SK-N-DZ (cell line): ENCODE data around the gene BAD.

Experiments
- DNase-seq: peaks from one replicate; pipeline ENCODE4 v3.0.0-alpha.2; 2015; ENCODE audit warnings: low spot score

The BAD gene

DNA sequence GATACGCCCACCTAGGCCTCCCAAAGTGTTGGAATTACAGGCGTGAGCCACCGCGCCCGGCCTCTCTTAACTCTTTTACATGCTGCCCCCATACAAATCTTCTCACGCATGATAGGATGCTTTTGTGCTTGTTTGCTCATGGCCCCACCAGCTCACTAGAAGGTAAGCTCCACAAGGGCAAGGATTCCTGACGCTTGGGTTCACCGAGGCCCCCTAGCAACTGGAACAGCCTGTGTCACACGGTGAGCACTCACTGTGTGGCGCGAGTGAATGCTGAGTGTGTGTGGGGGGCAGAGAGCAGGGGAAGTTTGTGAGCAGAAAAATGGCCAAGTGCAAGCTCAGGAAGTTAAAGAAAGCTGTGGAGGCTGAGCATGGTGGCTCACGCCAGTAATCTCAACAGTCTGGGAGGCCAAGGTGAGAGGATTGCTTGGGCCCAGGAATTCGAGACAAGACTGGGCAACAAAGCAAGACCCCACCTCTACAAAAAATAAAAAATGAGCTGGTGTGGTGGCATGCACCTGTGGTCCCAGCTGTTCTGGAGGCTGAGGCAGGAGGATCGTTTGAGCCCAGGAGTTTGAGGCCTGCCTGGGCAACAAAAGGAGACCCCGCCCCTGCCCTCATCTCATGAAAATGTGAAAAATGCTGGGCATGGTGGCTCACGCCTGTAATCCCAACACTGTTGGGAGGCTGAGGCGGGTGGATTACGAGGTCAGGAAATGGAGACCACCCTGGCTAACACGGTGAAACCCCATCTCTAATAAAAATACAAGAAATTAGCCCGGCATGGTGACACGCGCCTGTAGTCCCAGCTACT, 2.3 kb downstream of the BAD start:
- DNase-seq, result no peak

DNA sequence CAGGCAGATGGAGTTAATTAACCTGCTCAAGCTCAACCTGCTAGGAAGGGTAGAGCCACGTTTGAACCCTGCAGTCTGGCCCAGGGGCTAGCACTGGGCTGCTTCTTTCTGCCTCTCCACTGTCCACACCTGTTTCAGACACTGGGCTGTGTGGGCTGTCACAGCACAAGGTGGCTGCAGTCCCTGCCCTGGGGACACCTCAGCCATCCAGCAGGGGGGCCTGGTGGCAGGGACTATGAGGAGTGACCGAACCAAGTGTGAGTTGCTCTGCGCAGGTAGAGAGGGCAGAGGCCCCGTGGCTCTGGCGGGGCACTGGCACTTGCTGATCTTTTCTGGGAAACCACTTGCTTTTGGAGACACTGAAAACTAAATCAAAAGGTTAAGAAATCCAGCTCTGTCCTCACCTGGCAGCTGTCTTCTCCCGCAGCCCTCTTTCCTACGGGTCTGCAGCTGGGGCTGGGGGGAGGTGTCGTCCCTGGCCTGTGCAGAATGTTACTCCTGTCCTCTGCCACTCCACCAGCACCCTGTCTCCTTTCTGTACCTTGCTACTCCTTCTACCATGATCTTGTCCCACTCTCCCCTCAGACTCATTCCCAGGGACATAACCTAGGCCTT, 5.8 kb downstream of the BAD start:
- no peak for DNase-seq

DNA sequence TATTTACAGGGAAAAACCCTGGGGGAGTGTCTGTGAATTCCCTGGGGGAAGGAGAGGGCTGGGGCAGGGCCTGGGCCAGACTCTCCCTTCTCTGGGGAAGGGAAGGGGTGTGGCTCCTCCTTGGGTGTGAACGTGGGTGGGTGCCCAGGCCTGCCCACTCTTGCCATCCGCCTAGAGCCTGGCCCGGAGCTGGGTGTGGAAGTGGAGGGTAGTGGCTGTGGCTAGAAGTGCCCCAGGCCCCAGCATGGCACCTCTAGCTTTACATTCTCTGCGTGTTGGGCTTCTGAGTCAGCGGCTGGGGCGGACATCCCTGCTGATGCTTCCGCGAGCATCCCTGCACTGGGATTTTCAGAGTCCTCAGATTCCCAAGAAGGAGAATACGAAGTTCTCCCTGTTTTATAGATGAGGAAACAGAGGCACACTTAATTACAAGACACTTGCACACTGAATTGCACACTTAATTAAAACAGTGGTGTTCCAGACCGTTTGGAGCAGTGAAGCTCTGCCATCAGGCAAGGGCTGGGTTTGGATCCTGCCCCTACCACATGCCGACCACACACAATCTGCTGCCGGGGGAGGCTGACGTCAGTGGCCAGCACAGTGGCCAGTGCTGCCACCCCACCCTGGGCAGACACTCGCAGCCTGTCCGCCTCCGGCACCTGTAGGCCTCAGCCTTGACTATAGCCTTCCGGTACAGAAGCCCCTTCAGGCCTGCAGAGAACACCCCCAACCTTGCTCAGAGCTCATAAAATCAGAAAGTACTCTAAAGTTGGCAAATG, 7.6 kb downstream of the BAD start:
- no peak for DNase-seq

- DNase-seq, result no peak
These were observed 8.6 kb downstream of the BAD start for GRCh38 chr11:64275841-64276240.

DNA sequence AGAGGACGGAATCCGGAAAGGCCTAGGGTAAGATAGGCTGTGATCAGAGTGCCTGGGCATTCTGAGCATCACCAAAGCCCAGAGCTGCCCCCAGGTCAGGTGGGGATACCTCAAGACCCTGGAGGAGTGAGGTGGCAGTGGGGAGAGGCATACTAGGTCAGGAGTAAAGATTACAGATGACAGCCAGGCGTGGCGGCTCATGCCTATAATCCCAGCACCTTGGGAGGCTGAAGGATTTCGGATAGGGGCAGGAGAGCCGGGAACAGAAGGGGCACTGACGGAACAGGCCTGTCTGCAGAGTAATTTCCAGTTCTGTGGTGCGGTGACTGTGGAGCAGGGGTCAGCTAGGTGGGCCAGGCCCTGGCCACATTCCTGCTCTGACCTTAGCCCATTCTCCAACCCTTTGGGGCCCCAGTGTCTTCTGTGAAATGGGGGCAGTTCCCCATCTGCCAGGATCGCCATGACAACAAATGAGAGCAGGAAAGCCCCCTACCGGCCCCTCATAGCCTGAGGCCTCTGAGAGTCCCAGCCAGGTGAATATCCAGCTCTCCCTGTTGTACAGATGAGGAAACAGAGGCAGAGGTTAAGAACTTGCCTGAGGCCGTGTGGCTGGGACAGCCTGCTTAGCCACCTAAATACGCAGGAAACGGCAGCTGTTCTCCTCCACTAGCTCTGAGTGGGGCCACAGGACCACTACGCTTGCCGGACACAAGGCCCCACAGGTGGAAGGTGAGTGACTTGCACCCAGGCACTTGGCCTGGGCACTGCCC, 9.2 kb downstream of the BAD start:
- DNase-seq, result no peak

GRCh38 chr11:64269540-64270220, 14.8 kb downstream of the BAD start:
- DNase-seq, result peak; percentile 100

DNA sequence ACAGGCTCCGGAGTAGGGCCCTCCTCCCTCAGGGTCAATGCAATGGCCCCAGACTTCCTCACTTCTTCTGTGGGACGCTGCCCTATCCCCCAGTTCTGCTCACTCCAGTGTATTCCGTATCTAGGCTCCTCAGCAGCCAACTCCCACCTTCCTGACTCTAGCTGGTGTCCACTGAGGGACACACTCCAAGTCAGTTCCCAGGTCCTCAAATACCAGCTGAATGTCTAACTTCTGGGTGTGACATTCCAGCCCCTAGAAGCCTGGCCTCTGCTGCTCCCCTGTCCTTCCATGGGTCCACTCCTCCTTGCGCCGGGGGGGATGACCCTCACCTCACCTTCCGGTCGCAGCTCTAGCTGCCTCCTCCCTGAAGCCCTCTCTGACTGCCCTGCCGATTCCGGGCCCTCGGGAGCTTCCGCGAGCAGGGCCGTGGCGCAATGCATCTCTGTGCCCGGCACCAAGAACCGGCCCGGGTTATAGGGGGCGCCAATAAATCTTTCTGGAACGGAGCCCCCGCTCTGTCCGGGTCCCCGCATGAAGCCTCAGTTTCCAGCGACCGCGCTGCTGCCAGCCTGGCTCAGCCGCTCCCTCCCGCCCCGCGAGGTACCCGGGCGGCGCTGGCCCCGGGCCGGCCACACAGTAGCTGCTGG, 15.4 kb downstream of the BAD start:
- peak; percentile 46 for DNase-seq

- peak; percentile 63 for DNase-seq
These were observed 16.2 kb downstream of the BAD start for GRCh38 chr11:64268025-64268892.

GRCh38 chr11:64267207-64267945, 17.1 kb downstream of the BAD start:
- DNase-seq, result no peak

DNA sequence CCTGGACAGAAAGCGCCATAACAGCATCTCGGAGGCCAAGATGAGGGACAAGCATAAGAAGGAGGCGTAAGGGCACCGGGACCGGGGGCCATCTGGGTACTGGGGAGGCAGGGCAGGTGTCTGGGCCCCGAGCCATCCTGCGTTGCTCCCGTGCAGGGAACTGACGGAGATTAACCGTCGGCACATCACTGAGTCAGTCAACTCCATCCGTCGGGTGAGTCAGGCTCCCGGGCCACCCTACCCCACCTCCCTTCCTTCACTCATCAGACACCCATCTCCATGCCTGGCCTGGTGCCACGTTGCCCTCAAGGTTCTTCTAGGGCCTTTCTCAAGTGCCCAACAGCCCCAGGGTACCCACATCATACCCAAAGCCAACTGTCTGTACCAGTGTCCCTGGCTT, 18.1 kb downstream of the BAD start:
- no peak for DNase-seq

GRCh38 chr11:64265176-64266160, 19.0 kb downstream of the BAD start:
- no peak for DNase-seq

GRCh38 chr11:64264371-64264852, 20.1 kb downstream of the BAD start:
- peak; percentile 79 for DNase-seq

- no peak for DNase-seq
These were observed 20.5 kb downstream of the BAD start for GRCh38 chr11:64263947-64264317.

DNA sequence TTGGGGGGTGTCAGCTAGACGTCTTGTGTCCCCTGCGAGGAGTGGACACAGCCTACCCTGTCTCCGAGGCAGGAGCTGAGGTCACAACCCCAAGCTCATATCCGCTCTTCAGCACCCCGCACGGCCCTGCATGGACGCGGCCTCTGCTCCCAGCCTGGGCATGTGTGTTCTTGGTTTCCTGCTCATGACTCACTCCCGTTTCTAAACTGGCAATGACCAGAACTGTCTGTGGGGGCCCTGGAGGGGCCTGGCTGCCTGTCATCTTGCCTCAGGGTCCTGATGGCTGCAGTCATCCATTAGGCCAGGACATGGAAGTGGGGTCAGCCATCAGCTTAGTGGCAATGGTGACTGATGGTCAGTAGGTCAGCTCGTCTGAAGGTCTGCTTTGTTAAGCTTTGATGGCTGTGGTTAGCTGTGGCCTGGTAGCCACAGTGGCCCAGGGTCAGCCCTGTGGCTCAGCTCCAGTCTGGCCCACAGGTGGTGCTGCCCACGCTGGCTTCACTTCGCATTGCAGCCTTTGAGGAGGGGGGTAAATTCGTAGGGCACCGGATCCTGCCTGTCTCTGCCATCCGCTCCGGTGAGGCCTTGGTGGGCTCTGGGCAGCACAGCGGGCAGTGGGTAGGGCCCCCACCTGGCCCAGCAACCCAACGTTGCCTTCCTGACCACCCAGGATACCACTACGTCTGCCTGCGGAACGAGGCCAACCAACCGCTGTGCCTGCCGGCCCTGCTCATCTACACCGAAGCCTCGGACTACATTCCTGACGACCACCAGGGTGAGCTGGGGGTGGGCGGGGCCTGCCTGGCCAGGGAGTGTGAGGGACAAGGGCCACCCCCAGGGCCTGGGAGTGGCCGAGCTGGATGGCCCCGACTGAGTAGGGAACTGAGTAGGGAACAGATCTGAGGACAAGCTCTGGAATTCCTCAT, 21.2 kb downstream of the BAD start:
- DNase-seq, result no peak

DNA sequence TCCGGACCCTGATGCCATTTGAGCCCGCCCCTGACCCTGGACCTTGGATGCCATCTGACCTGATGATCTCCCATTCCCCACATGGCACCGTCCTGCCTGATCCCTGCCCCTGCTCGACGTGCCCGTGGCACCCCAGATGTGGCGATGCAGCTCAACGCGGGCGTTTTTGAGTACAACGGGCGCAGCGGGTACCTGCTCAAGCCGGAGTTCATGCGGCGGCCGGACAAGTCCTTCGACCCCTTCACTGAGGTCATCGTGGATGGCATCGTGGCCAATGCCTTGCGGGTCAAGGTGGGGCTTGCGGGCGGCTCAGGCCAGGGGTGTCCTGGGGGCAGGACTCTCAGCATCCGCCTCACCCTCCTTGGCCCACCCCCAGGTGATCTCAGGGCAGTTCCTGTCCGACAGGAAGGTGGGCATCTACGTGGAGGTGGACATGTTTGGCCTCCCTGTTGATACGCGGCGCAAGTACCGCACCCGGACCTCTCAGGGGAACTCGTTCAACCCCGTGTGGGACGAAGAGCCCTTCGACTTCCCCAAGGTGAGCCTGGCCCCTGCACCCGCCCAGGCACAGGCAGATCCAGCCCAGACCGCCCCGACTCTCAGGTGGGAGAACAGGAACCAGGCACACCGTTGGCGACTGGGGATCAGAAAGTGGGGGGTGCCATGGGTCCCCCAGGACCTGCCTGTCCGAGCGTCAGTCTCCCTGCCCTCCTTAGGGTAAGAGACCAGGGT, 22.0 kb downstream of the BAD start:
- DNase-seq, result no peak

DNA sequence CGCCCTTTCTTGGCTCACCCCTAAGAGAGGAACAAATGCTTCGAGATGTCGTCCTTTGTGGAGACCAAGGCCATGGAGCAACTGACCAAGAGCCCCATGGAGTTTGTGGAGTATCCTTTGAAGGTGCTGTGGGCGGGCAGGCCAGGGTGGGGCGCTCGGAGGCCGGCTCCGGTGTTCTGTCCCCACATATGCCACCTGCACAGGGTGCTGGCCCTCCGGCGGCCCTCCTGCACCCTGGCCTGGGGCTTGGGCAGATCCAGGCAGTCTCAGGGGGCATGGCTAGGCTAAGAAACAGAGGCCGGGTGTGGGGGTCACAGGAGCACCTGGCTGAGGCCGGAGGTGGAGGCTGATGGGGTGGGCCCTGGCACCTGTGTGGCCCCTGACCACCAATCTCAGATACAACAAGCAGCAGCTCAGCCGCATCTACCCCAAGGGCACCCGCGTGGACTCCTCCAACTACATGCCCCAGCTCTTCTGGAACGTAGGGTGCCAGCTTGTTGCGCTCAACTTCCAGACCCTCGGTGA, 22.8 kb downstream of the BAD start:
- DNase-seq, result no peak
